A549 (cell line): ENCODE data around the gene DECR2. TPM values are rescaled to one million over a fixed set of nuclear protein-coding genes. Genes with fewer than 3 reads are reported as not detected.

ENCODE experiments used
- ATAC-seq, 2 experiments: fragments of 200-7000 bp in 1 of 2; fragments of >200 bp in 1 of 2; cut with Nextera tagmentation in 1 of 2; cut with Tn5 transposase in 1 of 2; 3 replicates each; pipeline versions ENCODE4 v1.8.0 to v1.9.1; 2018 to 2020; ENCODE audit warnings: mild to moderate bottlenecking in 1 of 2, moderate library complexity in 1 of 2
- CTCF ChIA-PET: fragments of 300-600 bp; sonication (Branson Sonifier 250); formaldehyde crosslinking; extraction: SDS; loops from one replicate; lab custom pipeline; 2021; ENCODE audit warnings: antibody characterized with exemption, inconsistent platforms; lab: Yijun Ruan, JAX
- POLR2A ChIA-PET: fragments of 350-600 bp; formaldehyde crosslinking; extraction: SDS; loops from one replicate; lab custom pipeline; 2021; ENCODE audit warnings: antibody characterized with exemption, inconsistent platforms; lab: Yijun Ruan, JAX
- DNase-seq, 2 experiments: peaks; one replicate each; pipeline versions ENCODE4 v3.0.0 to v3.0.0-alpha.2; 2011 to 2016; ENCODE audit warnings: low read depth in 1 of 2, low spot score in 1 of 2
- FAIRE-seq: peaks from 2 replicates; lab custom pipeline; 2011; peaks lifted over from hg19 to GRCh38; lab: Jason Lieb, UNC
- H3K27ac ChIP-seq, 2 experiments: fragments of >200 bp; sonication (Bioruptor Twin); formaldehyde crosslinking; 3 replicates each; pipeline ENCODE4 v1.5.1; 2016 to 2017
- H3K4me1 ChIP-seq: fragments of >200 bp; sonication (Bioruptor Twin); formaldehyde crosslinking; 3 replicates; pipeline ENCODE4 v1.6.1; 2016
- H3K4me2 ChIP-seq: fragments of >200 bp; sonication (Bioruptor Twin); formaldehyde crosslinking; 3 replicates; pipeline ENCODE4 v1.6.1; 2016
- H3K4me3 ChIP-seq: fragments of >200 bp; sonication (Bioruptor Twin); formaldehyde crosslinking; 3 replicates; pipeline ENCODE4 v1.5.1; 2016
- H3K9me3 ChIP-seq: fragments of >200 bp; sonication (Bioruptor Twin); formaldehyde crosslinking; 3 replicates; pipeline ENCODE4 v1.6.1; 2016
- CBX2 ChIP-seq: fragments of 200-600 bp; sonication (generic); IDR thresholded peaks from 2 replicates; pipeline ENCODE4 v1.6.1; 2016; ENCODE audit warnings: low read depth, mild to moderate bottlenecking, borderline replicate concordance
- CBX8 ChIP-seq: fragments of 200-600 bp; sonication (generic); IDR thresholded peaks from 2 replicates; pipeline ENCODE4 v1.6.1; 2016
- CEBPB ChIP-seq, 2 experiments: fragments of >200 bp in 1 of 2; sonication (Bioruptor Twin) in 1 of 2; formaldehyde crosslinking in 1 of 2; IDR thresholded peaks; 2 replicates each; pipeline ENCODE4 v1.6.1; 2012 to 2016
- CHD2 ChIP-seq: fragments of 150-350 bp; IDR thresholded peaks from 2 replicates; pipeline ENCODE4 v1.6.1; 2014; ENCODE audit warnings: low read length; ENCODE audit not compliant: partially characterized antibody
- EHMT2 ChIP-seq: fragments of 200-600 bp; sonication (generic); IDR thresholded peaks from 2 replicates; pipeline ENCODE4 v1.6.1; 2016; ENCODE audit warnings: antibody characterized with exemption, low read depth, mild to moderate bottlenecking, moderate library complexity
- FOSL2 ChIP-seq, 2 experiments: fragments of 450-650 bp in 1 of 2; fragments of >200 bp in 1 of 2; sonication (Bioruptor Twin) in 1 of 2; formaldehyde crosslinking; IDR thresholded peaks; 2 replicates each; pipeline versions ENCODE4 v1.5.0 to v1.6.1; 2016 to 2020; ENCODE audit warnings: mild to moderate bottlenecking in 1 of 2, moderate library complexity in 1 of 2
- GATA3 ChIP-seq: IDR thresholded peaks from 2 replicates; pipeline ENCODE4 v1.6.1; 2012; ENCODE audit warnings: borderline replicate concordance
- HEYL ChIP-seq: fragments of 250-450 bp; sonication (Bioruptor Pico); IDR thresholded peaks from 2 replicates; pipeline ENCODE4 v1.8.0; 2021; ENCODE audit warnings: mild to moderate bottlenecking, moderate library complexity
- HOXA7 ChIP-seq: fragments of 250-450 bp; sonication (Bioruptor Pico); IDR thresholded peaks from 2 replicates; pipeline ENCODE4 v1.5.0; 2020; ENCODE audit warnings: mild to moderate bottlenecking, moderate library complexity
- HOXB13 ChIP-seq: fragments of 250-450 bp; sonication (Bioruptor Pico); IDR thresholded peaks from 2 replicates; pipeline ENCODE4 v1.5.0; 2020; ENCODE audit warnings: low read depth, mild to moderate bottlenecking, moderate library complexity
- MAFK ChIP-seq: fragments of 450-650 bp; IDR thresholded peaks from 2 replicates; pipeline ENCODE4 v1.6.1; 2014; ENCODE audit not compliant: partially characterized antibody
- MAZ ChIP-seq: fragments of 150-350 bp; IDR thresholded peaks from 2 replicates; pipeline ENCODE4 v1.6.1; 2014; ENCODE audit warnings: antibody characterized with exemption, low read depth, low read length, borderline replicate concordance
- MYC ChIP-seq: IDR thresholded peaks from 2 replicates; pipeline ENCODE4 v1.6.1; 2012; ENCODE audit warnings: mild to moderate bottlenecking, inconsistent platforms, low read length, improper control_type of control experiment, borderline replicate concordance
- NFE2L2 ChIP-seq: fragments of 150-350 bp; conservative IDR thresholded peaks from 2 replicates; pipeline ENCODE4 v1.6.1; 2014; ENCODE audit warnings: low read length
- POLR2AphosphoS2 ChIP-seq: conservative IDR thresholded peaks from 2 replicates; pipeline ENCODE4 v1.6.1; 2012; ENCODE audit warnings: low read length, improper control_type of control experiment, inconsistent platforms
- ZSCAN20 ChIP-seq: fragments of 250-450 bp; sonication (Bioruptor Pico); IDR thresholded peaks from 2 replicates; pipeline ENCODE4 v1.8.0; 2022; ENCODE audit warnings: mild to moderate bottlenecking, moderate library complexity
- WGBS: methylation state at CpG from one replicate; pipeline ENCODE4 v1.1.6; 2017; ENCODE audit errors: missing lambda C conversion rate; 5-methylcytosine and 5-hydroxymethylcytosine counted together
- polyA plus RNA-seq, 4 experiments: library from polyadenylated mRNA; depleted of rRNA in 3 of 4; stranded (reverse); fragments of >200 nt; fragmentation: RNase III in 1 of 4; extraction: RNeasy Plus Mini Kit Qiagen cat#74134 plus additional on column Dnase treatment in 1 of 4; gene quantifications; 2 replicates in 3 of 4; 3 replicates in 1 of 4; pipeline ENCODE4 v1.2.3, GENCODE V29; 2011 to 2017
- TF ChIP-seq, protein P1 (sequence below): IDR thresholded peaks from 2 replicates; pipeline ENCODE4 v1.6.1; 2012; ENCODE audit warnings: low read depth, borderline replicate concordance
- TF ChIP-seq, protein P2 (sequence below): fragments of 450-650 bp; IDR thresholded peaks from 2 replicates; pipeline ENCODE4 v1.6.1; 2014; ENCODE audit warnings: antibody characterized with exemption
- TF ChIP-seq, protein P3 (sequence below): fragments of 150-350 bp; IDR thresholded peaks from 2 replicates; pipeline ENCODE4 v1.6.1; 2014; ENCODE audit warnings: low read depth, mild to moderate bottlenecking, low read length
- TF ChIP-seq, protein P4 (sequence below): IDR thresholded peaks from 2 replicates; pipeline ENCODE4 v1.6.1; 2012
- TF ChIP-seq, protein P5 (sequence below): fragments of >200 bp; sonication (Bioruptor Twin); formaldehyde crosslinking; IDR thresholded peaks from 2 replicates; pipeline ENCODE4 v1.6.1; 2016
- TF ChIP-seq, protein P6 (sequence below): fragments of 200-600 bp; sonication (generic); IDR thresholded peaks from 2 replicates; pipeline ENCODE4 v1.6.1; 2016; ENCODE audit warnings: antibody characterized with exemption, mild to moderate bottlenecking, moderate library complexity

Gene DECR2
- polyA plus RNA-seq, 2 of the 4 experiments (the other 2 are of a cell fraction): 15.5 to 34.2 TPM

DNA sequence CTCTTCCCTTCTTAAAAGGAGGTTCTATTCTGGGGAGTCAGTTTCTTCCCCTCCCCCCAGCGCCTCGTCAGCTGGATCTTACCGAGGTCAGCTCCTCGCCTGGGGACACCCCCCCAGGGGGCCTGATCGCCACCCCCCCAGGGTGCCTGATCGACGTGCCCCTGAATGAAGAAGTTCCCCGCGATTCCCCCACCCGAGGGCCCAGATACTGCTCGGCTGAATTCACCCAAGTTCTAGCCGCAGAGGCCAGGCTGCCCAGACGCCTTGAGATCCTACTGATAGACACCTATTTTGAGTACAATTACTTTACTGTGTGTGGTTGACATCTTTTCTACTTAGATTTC is 25.2 kb downstream of the DECR2 start:
- Histone ChIP-seq H3K4me1 (peaks cover 24% of the 10 kb centered on the region), H3K27ac (peak overlapping the region; percentile 85 to 91; a peak in 5 of 6 replicates), H3K4me3 (peak overlapping the region; percentile 72), H3K4me2 (peak overlapping the region; percentile 91), H3K9me3 (no peaks in the 10 kb centered on the region)
- ChIA-PET CTCF (no interaction called here), POLR2A (no interaction called here)
- DNase-seq: no peak
- no peak for ATAC-seq
- no peak for FAIRE-seq
- 84% methylated on average over 6 of the region's 13 CpGs for WGBS
- TF ChIP-seq NFE2L2 (no peak), CHD2 (no peak), HOXA7 (no peak), HEYL (CRISPR knock-in tag) (no peak), CEBPB (IDR thresholded peaks at IDR 0.05) (no peak), POLR2AphosphoS2 (no peak), GATA3 (no peak)
- TF ChIP-seq, protein P1, sequence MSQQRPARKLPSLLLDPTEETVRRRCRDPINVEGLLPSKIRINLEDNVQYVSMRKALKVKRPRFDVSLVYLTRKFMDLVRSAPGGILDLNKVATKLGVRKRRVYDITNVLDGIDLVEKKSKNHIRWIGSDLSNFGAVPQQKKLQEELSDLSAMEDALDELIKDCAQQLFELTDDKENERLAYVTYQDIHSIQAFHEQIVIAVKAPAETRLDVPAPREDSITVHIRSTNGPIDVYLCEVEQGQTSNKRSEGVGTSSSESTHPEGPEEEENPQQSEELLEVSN: no peak
- TF ChIP-seq, all 56 proteins: peak for 0

DNA sequence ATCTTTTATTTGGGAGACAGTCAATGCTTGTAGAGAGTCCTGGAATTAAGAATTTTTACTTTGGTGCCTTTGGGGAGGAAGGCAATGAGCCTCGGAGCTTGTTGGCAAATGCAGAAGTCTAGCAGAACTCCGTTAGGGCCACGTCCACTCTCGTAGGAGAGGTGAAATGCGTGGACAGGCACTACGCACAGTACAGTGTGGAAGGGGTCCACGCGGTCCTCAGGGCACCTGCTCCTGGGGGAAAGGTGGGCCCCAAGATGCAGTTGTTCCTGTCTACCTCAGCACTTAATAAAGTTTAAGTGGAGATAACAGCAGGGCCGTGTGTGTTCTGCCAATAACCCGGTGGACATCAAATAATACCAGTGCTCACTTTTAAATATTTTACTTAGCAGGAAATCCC is 25.6 kb downstream of the DECR2 start:
- POLR2A ChIA-PET: no interaction called here
- Histone ChIP-seq H3K4me2 (peak overlapping the region; percentile 91), H3K4me1 (peaks cover 24% of the 10 kb centered on the region)
- peak; percentile 5 for TF ChIP-seq MAFK
- TF ChIP-seq, protein P2, sequence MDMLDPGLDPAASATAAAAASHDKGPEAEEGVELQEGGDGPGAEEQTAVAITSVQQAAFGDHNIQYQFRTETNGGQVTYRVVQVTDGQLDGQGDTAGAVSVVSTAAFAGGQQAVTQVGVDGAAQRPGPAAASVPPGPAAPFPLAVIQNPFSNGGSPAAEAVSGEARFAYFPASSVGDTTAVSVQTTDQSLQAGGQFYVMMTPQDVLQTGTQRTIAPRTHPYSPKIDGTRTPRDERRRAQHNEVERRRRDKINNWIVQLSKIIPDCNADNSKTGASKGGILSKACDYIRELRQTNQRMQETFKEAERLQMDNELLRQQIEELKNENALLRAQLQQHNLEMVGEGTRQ: no peak
- TF ChIP-seq, all 56 proteins: peak for 1
- CTCF ChIA-PET: no interaction called here
- no peak for DNase-seq
- no peaks in the 10 kb centered on the region for H3K9me3 ChIP-seq
- H3K27ac ChIP-seq: no peak overlapping the region; a peak in 1 of 6 replicates
- no peak for FAIRE-seq
- peak overlapping the region; percentile 72; the same call in 2 of the 3 replicates for H3K4me3 ChIP-seq
- 91% methylated on average over 10 of the region's 10 CpGs for WGBS
- ATAC-seq: no peak

DNA sequence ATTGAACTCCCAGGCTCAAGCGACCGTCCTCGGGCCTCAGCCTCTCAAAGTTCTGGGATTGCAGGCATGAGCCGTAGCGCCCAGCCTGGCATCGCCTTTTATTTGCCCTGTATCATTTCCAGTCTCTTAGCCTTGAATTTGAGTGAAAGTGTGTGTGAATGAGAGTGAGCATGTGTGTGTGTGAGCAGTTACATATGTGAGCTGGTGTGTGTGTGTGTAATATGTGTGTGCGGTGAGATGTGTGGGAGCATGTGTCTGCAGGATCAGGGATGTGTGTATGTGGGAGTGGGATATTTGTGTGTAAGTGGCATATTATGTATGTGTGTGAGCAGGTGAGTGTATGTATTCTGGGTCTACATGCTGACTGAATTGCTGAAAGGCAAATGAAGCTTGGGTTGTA is 29.2 kb downstream of the DECR2 start:
- TF ChIP-seq, protein P3, sequence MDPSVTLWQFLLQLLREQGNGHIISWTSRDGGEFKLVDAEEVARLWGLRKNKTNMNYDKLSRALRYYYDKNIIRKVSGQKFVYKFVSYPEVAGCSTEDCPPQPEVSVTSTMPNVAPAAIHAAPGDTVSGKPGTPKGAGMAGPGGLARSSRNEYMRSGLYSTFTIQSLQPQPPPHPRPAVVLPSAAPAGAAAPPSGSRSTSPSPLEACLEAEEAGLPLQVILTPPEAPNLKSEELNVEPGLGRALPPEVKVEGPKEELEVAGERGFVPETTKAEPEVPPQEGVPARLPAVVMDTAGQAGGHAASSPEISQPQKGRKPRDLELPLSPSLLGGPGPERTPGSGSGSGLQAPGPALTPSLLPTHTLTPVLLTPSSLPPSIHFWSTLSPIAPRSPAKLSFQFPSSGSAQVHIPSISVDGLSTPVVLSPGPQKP: no peak
- no peak for TF ChIP-seq HOXB13 (CRISPR knock-in tag)
- TF ChIP-seq CHD2: no peak
- TF ChIP-seq, protein P4, sequence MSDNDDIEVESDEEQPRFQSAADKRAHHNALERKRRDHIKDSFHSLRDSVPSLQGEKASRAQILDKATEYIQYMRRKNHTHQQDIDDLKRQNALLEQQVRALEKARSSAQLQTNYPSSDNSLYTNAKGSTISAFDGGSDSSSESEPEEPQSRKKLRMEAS: no peak
- TF ChIP-seq, protein P5, sequence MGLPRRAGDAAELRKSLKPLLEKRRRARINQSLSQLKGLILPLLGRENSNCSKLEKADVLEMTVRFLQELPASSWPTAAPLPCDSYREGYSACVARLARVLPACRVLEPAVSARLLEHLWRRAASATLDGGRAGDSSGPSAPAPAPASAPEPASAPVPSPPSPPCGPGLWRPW: no peak
- TF ChIP-seq EHMT2: no peak
- Histone ChIP-seq H3K4me2 (no peak overlapping the region), H3K4me3 (no peak overlapping the region), H3K4me1 (peaks cover 10% of the 10 kb centered on the region), H3K9me3 (no peaks in the 10 kb centered on the region), H3K27ac (no peak overlapping the region)
- FAIRE-seq (no peak), ATAC-seq (no peak), DNase-seq (no peak)
- 95% methylated on average over 7 of the region's 7 CpGs for WGBS
- CTCF ChIA-PET: interaction anchor here (0.6 to 1.2 kb wide), 2 partner anchors 29 to 816 kb away, joined by 3 read pairs; partner anchors contain the start of gene DECR2
- POLR2A ChIA-PET: no interaction called here

DNA sequence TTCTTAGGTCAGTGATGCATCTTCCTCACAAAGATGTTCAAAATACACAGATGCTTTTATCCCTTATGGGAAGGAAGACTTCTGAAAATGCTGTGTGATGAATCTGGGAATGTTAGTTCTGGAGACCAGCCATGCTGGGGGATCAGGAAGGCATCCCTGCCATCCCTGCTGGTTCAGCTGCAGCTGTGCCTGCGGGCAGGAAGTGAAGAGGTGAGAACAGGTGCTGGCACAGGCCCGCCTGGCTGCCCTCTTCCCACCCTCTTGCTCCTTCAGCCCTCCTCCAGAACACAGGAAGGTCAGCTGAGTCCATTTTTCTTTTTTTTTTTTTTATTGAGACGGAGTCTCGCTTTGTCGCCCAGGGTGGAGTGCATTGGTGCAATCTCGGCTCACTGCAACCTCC is 38.9 kb downstream of the DECR2 start:
- no peak for FAIRE-seq
- ATAC-seq: no peak
- ChIA-PET POLR2A (interaction anchor here (0.8 kb wide), 1 partner anchor 39 kb away, joined by 4 read pairs; the partner anchor contains the start of gene DECR2), CTCF (interaction anchor here (1.9 kb wide), 1 partner anchor 12 kb away, joined by 5 read pairs; no protein-coding TSS in a partner anchor)
- Histone ChIP-seq H3K4me1 (peaks cover 14% of the 10 kb centered on the region; the same call in 2 of the 3 replicates), H3K4me2 (no peak overlapping the region), H3K9me3 (no peaks in the 10 kb centered on the region), H3K4me3 (no peak overlapping the region), H3K27ac (no peak overlapping the region)
- WGBS: 97% methylated on average over 6 of the region's 6 CpGs
- DNase-seq: no peak
- TF ChIP-seq CBX2: no peak
- no peak for TF ChIP-seq CBX8
- TF ChIP-seq, protein P6, sequence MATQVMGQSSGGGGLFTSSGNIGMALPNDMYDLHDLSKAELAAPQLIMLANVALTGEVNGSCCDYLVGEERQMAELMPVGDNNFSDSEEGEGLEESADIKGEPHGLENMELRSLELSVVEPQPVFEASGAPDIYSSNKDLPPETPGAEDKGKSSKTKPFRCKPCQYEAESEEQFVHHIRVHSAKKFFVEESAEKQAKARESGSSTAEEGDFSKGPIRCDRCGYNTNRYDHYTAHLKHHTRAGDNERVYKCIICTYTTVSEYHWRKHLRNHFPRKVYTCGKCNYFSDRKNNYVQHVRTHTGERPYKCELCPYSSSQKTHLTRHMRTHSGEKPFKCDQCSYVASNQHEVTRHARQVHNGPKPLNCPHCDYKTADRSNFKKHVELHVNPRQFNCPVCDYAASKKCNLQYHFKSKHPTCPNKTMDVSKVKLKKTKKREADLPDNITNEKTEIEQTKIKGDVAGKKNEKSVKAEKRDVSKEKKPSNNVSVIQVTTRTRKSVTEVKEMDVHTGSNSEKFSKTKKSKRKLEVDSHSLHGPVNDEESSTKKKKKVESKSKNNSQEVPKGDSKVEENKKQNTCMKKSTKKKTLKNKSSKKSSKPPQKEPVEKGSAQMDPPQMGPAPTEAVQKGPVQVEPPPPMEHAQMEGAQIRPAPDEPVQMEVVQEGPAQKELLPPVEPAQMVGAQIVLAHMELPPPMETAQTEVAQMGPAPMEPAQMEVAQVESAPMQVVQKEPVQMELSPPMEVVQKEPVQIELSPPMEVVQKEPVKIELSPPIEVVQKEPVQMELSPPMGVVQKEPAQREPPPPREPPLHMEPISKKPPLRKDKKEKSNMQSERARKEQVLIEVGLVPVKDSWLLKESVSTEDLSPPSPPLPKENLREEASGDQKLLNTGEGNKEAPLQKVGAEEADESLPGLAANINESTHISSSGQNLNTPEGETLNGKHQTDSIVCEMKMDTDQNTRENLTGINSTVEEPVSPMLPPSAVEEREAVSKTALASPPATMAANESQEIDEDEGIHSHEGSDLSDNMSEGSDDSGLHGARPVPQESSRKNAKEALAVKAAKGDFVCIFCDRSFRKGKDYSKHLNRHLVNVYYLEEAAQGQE: no peak
- TF ChIP-seq, protein P2: no peak
- no peak for TF ChIP-seq MYC
- TF ChIP-seq GATA3: no peak
- no peak for TF ChIP-seq FOSL2 (IDR thresholded peaks at IDR 0.05)
- TF ChIP-seq FOSL2 (CRISPR knock-in tag; IDR thresholded peaks at IDR 0.05): no peak
- no peak for TF ChIP-seq MAZ
- TF ChIP-seq CHD2: no peak
- no peak for TF ChIP-seq EHMT2
- TF ChIP-seq ZSCAN20: no peak
